OCI-M2 (cell line): Measurements from ENCODE around the gene C2CD5.

Source experiments
- DNase-seq: peaks from one replicate; lab custom pipeline; 2025; ENCODE audit not compliant: unreplicated experiment; lab: John Stamatoyannopoulos, UW

The C2CD5 gene

DNA sequence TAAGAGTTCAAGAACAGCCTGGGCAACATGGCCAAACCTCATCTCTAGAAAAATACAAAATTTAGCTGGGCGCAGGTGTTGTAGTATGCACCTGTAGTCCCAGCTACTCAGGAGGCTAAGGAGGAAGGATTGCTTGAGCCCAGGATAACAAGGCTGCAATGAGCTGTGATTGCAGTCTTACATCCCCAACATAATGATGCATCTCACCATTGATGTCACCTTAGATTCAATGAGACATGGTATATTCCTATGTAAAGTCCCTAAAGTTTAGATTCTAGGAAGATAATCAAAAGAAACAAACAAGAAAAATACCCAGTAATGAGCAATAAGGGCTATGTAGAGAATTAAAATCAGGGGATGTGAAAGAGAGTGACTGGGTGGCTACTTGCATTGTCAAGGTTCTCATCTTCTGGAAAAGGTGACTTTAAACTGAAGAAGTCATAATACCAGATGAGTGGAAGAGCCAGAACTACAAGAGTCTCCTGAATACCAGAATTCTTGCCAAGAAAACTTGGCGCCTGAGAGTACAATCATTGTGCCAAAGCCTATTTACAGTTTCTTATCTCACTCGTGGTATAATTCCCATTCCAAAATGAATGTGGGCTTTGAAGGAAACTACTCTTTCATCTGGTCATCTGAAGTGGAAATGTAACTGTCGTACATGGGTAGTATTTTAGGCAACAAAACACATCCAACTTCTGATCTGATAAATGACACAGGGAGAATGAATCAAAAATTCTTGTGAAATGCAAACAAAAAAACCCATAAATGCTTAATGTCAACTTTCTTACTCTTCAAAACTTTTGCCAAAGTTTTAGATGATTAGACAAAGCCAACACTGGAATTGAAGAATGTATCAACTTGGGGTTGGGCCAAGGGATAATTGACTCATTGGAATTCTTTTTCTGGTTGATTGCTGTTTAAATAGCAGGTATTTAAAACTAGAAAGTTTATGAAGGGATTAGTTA is 128.7 kb downstream of the C2CD5 start:
- no peak for DNase-seq

GRCh38 chr12:22414742-22415141 is 129.6 kb downstream of the C2CD5 start:
- no peak for DNase-seq

DNA sequence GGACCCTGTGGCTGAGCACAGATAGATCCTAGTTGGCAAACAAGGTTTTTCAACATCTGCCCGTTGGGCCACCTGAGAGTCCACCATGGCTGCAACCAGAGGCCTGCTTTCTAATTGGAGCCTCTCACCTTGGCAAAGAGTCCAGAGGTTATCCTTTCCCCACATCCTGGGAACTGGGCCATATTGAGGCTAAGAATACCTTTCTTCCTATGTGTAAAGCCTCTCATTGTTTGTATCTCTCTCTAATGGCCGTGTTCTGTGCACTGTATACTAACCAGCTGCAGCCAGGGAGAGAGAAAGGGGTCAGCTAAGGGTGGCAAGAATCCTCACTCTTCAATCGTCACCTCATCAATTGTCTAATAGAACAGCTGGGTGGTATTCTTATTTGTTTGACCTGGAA is 130.8 kb downstream of the C2CD5 start:
- no peak for DNase-seq

- DNase-seq = no peak
Measured at GRCh38 chr12:22412581-22412980, 131.8 kb downstream of the C2CD5 start.

GRCh38 chr12:22410486-22410885 is 133.9 kb downstream of the C2CD5 start:
- DNase-seq = no peak

- no peak for DNase-seq
Measured at GRCh38 chr12:22409377-22410164, 134.8 kb downstream of the C2CD5 start.

GRCh38 chr12:22408610-22409376 is 135.5 kb downstream of the C2CD5 start:
- no peak for DNase-seq

GRCh38 chr12:22407397-22407796 is 136.9 kb downstream of the C2CD5 start:
- DNase-seq = no peak

GRCh38 chr12:22406627-22407026 is 137.7 kb downstream of the C2CD5 start:
- no peak for DNase-seq

DNA sequence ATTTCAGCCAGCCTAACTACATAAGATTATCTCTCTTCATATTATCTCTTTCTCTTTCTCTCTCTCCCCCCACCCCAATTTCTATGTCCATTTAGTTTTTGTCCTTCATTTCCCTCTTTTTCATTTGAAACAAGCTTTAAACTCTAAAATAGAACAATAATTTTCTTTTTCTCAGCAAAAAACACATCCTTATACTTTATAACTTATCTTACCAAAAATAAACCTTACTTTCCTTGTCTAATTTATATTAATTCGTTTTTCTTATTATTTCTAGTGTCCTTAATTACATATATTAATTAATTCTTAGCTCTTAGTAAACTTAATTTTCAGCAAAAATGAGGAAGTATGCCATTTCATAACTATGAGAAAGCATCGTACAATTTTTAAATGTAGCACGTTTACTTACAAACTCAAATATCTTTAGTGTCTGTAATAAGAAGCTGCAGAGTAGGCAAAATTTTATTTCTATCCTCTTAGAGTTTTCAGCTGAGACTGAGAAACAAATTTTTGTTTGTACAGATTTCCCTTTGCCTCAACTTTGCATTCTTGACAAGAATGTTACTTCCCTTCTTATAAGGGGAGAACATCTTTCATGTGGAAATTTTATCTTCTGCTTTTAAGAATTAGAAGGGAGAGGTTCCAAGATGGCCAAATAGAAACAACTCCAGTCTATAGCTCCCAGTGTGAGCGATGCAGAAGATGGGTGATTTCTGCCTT is 144.7 kb downstream of the C2CD5 start:
- DNase-seq = no peak
